HepG2 (cell line): Measurements from ENCODE around the gene MAB21L4. TPM values are rescaled to one million over a fixed set of nuclear protein-coding genes. Genes with fewer than 3 reads are reported as not detected.

ENCODE experiments used
- AGO2 ChIP-seq: fragments of 200-400 bp; formaldehyde crosslinking; optimal IDR thresholded peaks from 2 replicates; pipeline ENCODE3; 2017; ENCODE audit warnings: mild to moderate bottlenecking, low read depth, low read length, moderate library complexity
- ATAD3A ChIP-seq: sonication (generic); formaldehyde crosslinking; IDR thresholded peaks from 2 replicates; pipeline ENCODE4 v1.4.0; 2020; ENCODE audit warnings: missing genetic modification reagents
- GTF3A ChIP-seq: sonication (generic); formaldehyde crosslinking; conservative IDR thresholded peaks from 2 replicates; pipeline ENCODE4 v1.4.0; 2020; ENCODE audit warnings: mild to moderate bottlenecking, missing genetic modification reagents
- HDAC1 ChIP-seq: sonication (generic); formaldehyde crosslinking; IDR thresholded peaks from 2 replicates; pipeline ENCODE4 v1.5.1; 2020; ENCODE audit warnings: mild to moderate bottlenecking, missing genetic modification reagents
- JARID2 ChIP-seq: sonication (generic); formaldehyde crosslinking; IDR thresholded peaks from 2 replicates; pipeline ENCODE4 v1.8.1; 2023; ENCODE audit warnings: missing genetic modification reagents, inconsistent platforms; ENCODE audit not compliant: insufficient replicate concordance
- KAT8 ChIP-seq: IDR thresholded peaks from 2 replicates; pipeline ENCODE4 v1.6.1; 2016; ENCODE audit warnings: missing genetic modification reagents, missing compliant biosample characterization
- KDM3A ChIP-seq: IDR thresholded peaks from 2 replicates; pipeline ENCODE4 v1.6.1; 2018; ENCODE audit warnings: low read depth, missing compliant biosample characterization
- NFIB ChIP-seq: sonication (generic); formaldehyde crosslinking; IDR thresholded peaks from 2 replicates; pipeline ENCODE4 v1.9.0; 2021; ENCODE audit warnings: missing genetic modification reagents, mild to moderate bottlenecking, borderline replicate concordance
- SSRP1 ChIP-seq: IDR thresholded peaks from 2 replicates; pipeline ENCODE4 v1.6.1; 2016; ENCODE audit warnings: control low read depth
- ZNF251 ChIP-seq: sonication (generic); formaldehyde crosslinking; IDR thresholded peaks from 2 replicates; pipeline ENCODE4 v1.9.0; 2021; ENCODE audit warnings: mild to moderate bottlenecking, missing genetic modification reagents
- ZNF33A ChIP-seq: sonication (generic); formaldehyde crosslinking; IDR thresholded peaks from 2 replicates; pipeline ENCODE4 v1.5.1; 2020; ENCODE audit warnings: missing genetic modification reagents, mild to moderate bottlenecking, moderate library complexity, borderline replicate concordance
- ZNF616 ChIP-seq: sonication (generic); formaldehyde crosslinking; IDR thresholded peaks from 2 replicates; pipeline ENCODE4 v1.5.0; 2020; ENCODE audit warnings: low read depth, mild to moderate bottlenecking, missing genetic modification reagents
- ZNF75D ChIP-seq: sonication (generic); formaldehyde crosslinking; IDR thresholded peaks from 2 replicates; pipeline ENCODE4 v1.8.1; 2023; ENCODE audit warnings: missing genetic modification reagents, mild to moderate bottlenecking, borderline replicate concordance
- ZNF879 ChIP-seq: sonication (generic); formaldehyde crosslinking; IDR thresholded peaks from 2 replicates; pipeline ENCODE4 v1.8.1; 2023; ENCODE audit warnings: missing genetic modification reagents
- polyA plus RNA-seq, 8 experiments: library from polyadenylated mRNA; depleted of rRNA in 3 of 8; stranded (reverse) in 7 of 8; unstranded in 1 of 8; fragments of >200 nt; fragmentation: Illumina TruSeq in 4 of 8; extraction: Trizol in 4 of 8; gene quantifications; 2 replicates each; pipeline versions ENCODE4 v1.2.1 to v1.2.3, GENCODE V29; 2011 to 2016; ENCODE audit warnings: low read depth in 4 of 8, missing spikeins in 1 of 8, mixed read lengths in 1 of 8; ENCODE audit not compliant: insufficient read depth in 1 of 8
- total RNA-seq, 5 experiments: library from RNA; depleted of rRNA; stranded (reverse); fragments of >200 nt; fragmentation: Illumina TruSeq; extraction: Trizol; gene quantifications; 2 replicates each; pipeline ENCODE4 v1.2.3, GENCODE V29; 2016; ENCODE audit warnings: low read depth in 1 of 5
- TF ChIP-seq, protein P1 (sequence below): sonication (generic); formaldehyde crosslinking; IDR thresholded peaks from 2 replicates; pipeline ENCODE4 v1.4.0; 2020; ENCODE audit warnings: missing genetic modification reagents
- TF ChIP-seq, protein P2 (sequence below): sonication (generic); formaldehyde crosslinking; IDR thresholded peaks from 2 replicates; pipeline ENCODE4 v1.4.0; 2020; ENCODE audit warnings: mild to moderate bottlenecking, missing genetic modification reagents, borderline replicate concordance
- TF ChIP-seq, protein P3 (sequence below): sonication (generic); formaldehyde crosslinking; IDR thresholded peaks from 2 replicates; pipeline ENCODE4 v1.4.0; 2020; ENCODE audit warnings: missing genetic modification reagents

MAB21L4 gene
- total and polyA plus RNA-seq, 2 of the 13 experiments (the other 11 are each of a cell fraction or from before 2014, with no cell fraction given): 3.0 to 14.0 TPM

DNA sequence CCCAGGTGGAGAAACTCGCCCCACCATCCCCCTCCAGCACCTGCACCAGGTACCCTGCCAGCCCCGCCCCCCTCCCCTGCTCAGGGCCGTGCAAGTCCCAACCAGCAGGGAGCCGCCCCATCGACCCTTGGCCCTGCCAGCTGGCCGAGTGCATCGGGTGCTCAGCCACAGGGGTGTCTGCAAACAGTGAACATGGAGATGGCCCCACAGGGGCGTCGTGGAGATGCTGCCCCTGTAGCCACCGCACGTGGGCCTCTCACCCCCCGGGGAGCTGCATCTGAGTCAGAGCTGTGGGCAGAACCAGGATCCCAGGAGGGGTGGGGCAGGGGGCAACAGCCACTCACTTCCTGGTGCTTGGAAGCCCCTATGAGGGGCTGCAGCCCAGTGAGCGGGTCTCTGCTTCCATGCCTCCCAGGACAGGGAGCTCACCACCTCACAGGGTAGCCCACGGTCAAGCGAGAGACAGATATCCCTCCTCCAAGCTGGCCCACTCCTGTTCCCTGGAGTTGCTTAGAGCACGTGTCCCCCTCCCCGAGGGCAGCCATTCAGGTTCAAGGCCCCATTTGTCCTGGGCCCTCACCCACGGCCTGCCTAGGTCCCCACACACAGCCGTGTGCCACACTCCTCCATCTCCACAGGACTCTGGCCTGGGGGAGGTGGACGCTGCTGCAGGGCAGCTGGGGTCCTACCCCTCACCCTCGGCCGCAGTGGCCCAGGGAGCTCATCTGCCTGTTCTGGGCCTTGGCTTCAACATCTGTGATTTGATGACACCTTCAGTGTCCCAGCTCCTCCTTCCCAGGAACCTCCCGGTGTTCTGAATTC, 1.1 kb upstream of the MAB21L4 start (continued):
- TF ChIP-seq GTF3A (CRISPR knock-in tag): no peak
- TF ChIP-seq ZNF616 (CRISPR knock-in tag): no peak
- no peak for TF ChIP-seq NFIB (CRISPR knock-in tag)
- TF ChIP-seq, protein P1, sequence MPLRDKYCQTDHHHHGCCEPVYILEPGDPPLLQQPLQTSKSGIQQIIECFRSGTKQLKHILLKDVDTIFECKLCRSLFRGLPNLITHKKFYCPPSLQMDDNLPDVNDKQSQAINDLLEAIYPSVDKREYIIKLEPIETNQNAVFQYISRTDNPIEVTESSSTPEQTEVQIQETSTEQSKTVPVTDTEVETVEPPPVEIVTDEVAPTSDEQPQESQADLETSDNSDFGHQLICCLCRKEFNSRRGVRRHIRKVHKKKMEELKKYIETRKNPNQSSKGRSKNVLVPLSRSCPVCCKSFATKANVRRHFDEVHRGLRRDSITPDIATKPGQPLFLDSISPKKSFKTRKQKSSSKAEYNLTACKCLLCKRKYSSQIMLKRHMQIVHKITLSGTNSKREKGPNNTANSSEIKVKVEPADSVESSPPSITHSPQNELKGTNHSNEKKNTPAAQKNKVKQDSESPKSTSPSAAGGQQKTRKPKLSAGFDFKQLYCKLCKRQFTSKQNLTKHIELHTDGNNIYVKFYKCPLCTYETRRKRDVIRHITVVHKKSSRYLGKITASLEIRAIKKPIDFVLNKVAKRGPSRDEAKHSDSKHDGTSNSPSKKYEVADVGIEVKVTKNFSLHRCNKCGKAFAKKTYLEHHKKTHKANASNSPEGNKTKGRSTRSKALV: no peak
- TF ChIP-seq, protein P2, sequence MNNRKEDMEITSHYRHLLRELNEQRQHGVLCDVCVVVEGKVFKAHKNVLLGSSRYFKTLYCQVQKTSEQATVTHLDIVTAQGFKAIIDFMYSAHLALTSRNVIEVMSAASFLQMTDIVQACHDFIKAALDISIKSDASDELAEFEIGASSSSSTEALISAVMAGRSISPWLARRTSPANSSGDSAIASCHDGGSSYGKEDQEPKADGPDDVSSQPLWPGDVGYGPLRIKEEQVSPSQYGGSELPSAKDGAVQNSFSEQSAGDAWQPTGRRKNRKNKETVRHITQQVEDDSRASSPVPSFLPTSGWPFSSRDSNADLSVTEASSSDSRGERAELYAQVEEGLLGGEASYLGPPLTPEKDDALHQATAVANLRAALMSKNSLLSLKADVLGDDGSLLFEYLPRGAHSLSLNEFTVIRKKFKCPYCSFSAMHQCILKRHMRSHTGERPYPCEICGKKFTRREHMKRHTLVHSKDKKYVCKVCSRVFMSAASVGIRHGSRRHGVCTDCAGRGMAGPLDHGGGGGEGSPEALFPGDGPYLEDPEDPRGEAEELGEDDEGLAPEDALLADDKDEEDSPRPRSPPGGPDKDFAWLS (CRISPR knock-in tag): no peak; the same call in 1 of the 2 replicates
- TF ChIP-seq KDM3A (CRISPR knock-in tag): no peak
- no peak for TF ChIP-seq ZNF33A (CRISPR knock-in tag)
- no peak for TF ChIP-seq ZNF75D
- no peak for TF ChIP-seq ZNF251 (CRISPR knock-in tag)
- no peak for TF ChIP-seq KAT8 (CRISPR knock-in tag)
- TF ChIP-seq, protein P3, sequence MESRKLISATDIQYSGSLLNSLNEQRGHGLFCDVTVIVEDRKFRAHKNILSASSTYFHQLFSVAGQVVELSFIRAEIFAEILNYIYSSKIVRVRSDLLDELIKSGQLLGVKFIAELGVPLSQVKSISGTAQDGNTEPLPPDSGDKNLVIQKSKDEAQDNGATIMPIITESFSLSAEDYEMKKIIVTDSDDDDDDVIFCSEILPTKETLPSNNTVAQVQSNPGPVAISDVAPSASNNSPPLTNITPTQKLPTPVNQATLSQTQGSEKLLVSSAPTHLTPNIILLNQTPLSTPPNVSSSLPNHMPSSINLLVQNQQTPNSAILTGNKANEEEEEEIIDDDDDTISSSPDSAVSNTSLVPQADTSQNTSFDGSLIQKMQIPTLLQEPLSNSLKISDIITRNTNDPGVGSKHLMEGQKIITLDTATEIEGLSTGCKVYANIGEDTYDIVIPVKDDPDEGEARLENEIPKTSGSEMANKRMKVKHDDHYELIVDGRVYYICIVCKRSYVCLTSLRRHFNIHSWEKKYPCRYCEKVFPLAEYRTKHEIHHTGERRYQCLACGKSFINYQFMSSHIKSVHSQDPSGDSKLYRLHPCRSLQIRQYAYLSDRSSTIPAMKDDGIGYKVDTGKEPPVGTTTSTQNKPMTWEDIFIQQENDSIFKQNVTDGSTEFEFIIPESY (CRISPR knock-in tag): no peak
- TF ChIP-seq SSRP1 (CRISPR knock-in tag): no peak
- no peak for TF ChIP-seq JARID2 (CRISPR knock-in tag)
- no peak for TF ChIP-seq ATAD3A (CRISPR knock-in tag)
- TF ChIP-seq ZNF879 (CRISPR knock-in tag): no peak
- TF ChIP-seq AGO2: no peak
- peak; percentile 87 for TF ChIP-seq HDAC1
